KOPT-K1 (cell line): ENCODE data around the gene KSR2.

ENCODE experiments used
- H3K27ac ChIP-seq: fragments of 200-600 bp; sonication (generic); 2 replicates; pipeline ENCODE4 v1.5.1; 2016; ENCODE audit warnings: antibody characterized with exemption, mild to moderate bottlenecking, low read depth, low read length; ENCODE audit not compliant: poor library complexity, severe bottlenecking
- H3K36me3 ChIP-seq: fragments of 200-600 bp; sonication (generic); 2 replicates; pipeline ENCODE4 v1.5.1; 2017; ENCODE audit warnings: antibody characterized with exemption, mild to moderate bottlenecking, low read length, moderate library complexity; ENCODE audit not compliant: insufficient read depth
- H3K9me3 ChIP-seq: fragments of 200-600 bp; sonication (generic); 2 replicates; pipeline ENCODE4 v1.5.1; 2017; ENCODE audit warnings: antibody characterized with exemption, low read length, mild to moderate bottlenecking; ENCODE audit not compliant: insufficient read depth, poor library complexity, severe bottlenecking

Gene KSR2

DNA sequence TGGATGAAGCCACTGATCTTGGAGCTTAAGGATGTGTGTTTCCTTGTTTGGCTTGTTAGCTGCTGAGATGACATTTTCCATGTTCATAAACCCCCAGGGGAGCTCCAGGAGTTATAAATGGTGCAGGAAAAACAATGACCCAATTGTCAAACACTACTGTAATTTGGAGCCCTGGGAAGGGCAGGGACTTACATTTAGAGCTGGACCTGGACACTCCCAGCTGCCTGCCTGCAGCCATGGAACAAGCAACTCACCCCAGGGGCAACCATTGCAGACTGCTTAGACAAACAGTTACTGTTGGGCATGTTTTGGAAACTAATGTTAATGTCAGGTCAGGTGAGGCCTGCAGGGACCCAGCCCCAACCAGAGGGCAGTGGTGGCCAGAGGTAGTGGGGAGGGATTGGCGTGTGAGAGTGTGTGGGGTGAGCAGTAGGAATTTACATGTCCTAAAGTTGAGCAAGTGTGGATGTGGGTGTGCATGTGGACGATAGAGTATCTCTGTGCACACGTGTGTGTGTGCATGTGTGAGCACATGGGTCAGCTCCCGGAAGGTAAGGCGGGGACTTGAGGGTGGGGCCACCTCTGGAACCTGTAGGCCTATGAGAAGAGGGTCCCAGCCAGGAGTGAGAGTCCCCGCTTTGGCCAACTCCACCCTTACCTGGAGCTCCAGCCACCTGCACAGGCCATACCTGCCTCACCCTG, 521.0 kb downstream of the KSR2 start:
- Histone ChIP-seq H3K36me3 (no peaks in the 10 kb centered on the region), H3K9me3 (no peaks in the 10 kb centered on the region), H3K27ac (no peak overlapping the region)

DNA sequence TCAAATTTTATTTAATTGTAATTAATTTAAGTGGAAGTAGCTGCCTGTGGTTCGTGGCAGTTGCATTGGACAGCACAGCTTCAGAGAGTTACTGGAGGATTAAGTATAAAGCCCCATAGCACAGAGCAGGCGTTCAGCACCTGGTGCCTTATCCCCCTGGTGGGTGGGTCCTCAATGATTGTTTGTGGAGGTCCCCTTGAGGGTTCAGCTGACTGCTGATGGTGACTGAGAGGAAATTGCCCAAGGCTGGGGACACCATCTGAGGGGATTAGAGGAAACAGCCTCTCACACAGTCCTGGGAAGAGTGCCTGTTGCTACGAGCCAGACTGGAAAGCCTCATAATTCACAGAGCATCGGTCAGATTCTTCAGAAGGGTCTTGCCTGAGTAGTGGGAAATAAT, 524.0 kb downstream of the KSR2 start:
- H3K36me3 ChIP-seq, result no peaks in the 10 kb centered on the region
- H3K27ac ChIP-seq, result no peak overlapping the region
- H3K9me3 ChIP-seq, result no peaks in the 10 kb centered on the region

DNA sequence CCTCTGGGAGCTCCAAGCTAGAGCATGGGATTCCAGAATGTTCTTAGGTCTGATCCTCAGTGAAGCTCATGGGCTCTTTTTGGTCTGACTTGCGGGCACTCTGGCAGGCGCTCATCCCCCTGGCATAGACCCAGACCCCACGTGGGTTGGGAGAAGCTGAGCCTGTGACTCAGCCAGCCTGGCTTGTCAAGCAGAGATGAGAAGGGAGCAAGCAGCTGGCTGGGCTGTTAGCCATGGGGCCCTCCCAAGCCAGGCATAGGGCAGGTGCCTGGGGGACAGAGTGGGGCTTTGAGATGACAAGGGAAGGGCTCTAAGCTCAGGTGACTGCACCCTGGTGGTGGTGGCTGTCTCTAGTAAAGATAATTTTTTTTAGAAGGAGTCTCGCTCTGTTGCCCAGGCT, 527.0 kb downstream of the KSR2 start:
- no peaks in the 10 kb centered on the region for H3K36me3 ChIP-seq
- H3K9me3 ChIP-seq, result no peaks in the 10 kb centered on the region
- no peak overlapping the region for H3K27ac ChIP-seq

DNA sequence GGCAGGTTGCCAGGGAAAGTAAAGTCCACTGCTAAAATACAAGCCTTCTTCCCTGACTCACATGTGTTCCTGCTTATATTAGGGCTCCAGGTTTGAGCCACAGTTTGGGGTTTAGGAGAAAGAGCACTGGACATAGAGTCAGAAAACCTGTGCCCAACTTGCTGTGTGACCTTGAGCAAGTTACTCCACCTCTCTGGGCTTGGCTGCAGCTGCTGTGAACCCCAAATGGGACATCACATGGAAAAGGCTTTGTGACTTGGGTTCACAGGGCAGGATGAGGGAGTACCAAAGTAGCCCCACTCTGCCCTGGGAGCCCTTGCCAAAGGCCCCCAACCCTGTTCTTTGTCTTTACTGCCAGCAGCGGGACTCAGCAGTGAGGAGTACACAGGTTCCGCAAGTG, 528.4 kb downstream of the KSR2 start:
- no peaks in the 10 kb centered on the region for H3K36me3 ChIP-seq
- no peak overlapping the region for H3K27ac ChIP-seq
- H3K9me3 ChIP-seq, result no peaks in the 10 kb centered on the region

DNA sequence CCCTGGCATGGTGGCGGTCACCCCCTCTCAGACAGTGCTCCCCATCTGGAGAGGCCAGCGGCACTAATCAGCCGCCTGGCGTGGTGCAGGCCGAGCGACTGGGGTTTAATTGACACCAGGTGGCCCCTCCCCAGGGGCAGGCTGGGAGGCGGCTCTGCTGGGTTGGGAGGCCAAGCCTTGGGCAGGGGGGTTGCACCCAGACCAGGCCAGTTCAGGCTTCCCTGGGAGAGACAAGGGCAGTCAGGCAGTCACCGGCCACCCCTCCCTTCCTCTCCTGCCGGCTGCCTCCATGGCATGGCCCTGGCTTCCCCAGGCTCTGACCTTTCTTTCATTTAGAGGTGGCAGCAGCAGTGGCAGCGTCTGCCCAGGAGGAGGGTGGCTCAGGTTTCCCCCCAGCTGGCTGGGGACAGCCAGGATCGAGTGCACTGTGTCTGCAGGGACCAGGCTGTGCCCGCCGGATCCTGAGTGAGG, 529.2 kb downstream of the KSR2 start:
- no peaks in the 10 kb centered on the region for H3K36me3 ChIP-seq
- no peak overlapping the region for H3K27ac ChIP-seq
- no peaks in the 10 kb centered on the region for H3K9me3 ChIP-seq

DNA sequence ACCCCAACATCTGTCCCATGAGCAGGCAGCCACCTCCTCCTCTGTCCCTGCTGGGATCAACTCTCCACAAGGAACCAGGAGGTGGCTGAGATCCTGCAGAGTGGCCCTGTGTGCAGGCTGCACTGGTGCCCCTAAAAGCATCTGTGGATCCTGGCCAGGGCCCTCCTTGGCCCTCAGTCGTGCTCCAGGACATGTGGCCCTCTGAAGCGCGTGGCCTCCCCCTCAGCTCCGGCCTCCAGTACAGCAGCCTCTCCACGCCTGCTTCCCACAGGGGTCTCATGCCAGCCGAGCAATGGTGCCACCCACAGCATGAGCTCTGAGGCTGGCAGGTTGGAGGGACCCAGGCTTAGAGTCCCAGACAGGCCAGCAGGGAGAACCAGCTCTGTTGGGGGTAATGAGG, 530.0 kb downstream of the KSR2 start:
- H3K27ac ChIP-seq, result no peak overlapping the region
- no peaks in the 10 kb centered on the region for H3K36me3 ChIP-seq
- H3K9me3 ChIP-seq, result no peaks in the 10 kb centered on the region

DNA sequence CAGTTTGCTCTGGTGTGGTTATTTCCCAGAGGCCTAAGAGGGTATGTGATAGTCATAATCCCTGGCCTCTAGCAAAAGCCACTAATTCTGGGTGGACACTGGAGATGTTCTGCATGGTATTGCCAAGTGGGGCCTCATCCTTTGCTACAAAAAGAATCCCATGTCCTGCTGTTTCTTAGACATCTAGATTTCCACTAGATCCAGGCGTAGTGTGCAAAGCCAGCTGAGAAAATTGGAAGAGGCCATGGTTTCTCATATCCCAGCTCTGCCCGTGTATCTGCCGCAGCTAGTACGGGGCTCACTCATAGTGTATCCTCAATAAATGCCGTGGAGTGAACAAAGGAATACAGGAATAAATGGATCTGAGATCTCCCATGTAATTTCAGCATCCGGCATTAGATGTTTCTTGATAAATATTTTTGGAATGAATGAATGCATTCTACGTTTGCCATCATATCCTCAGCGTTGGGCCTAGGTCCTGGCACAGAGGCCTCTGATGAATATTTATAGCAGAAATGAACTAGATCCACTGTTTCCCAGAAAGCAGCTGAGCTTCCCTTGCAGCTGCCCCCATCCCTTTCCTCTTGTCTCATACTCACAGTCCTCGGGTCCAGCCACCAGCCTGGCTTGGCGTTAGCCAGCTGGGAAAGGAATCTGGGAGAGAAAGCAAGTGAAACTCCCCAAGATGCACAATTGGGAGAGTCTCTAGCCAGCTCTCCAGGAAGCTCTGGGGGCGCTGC, 531.1 kb downstream of the KSR2 start:
- Histone ChIP-seq H3K9me3 (no peaks in the 10 kb centered on the region), H3K36me3 (no peaks in the 10 kb centered on the region), H3K27ac (no peak overlapping the region)

DNA sequence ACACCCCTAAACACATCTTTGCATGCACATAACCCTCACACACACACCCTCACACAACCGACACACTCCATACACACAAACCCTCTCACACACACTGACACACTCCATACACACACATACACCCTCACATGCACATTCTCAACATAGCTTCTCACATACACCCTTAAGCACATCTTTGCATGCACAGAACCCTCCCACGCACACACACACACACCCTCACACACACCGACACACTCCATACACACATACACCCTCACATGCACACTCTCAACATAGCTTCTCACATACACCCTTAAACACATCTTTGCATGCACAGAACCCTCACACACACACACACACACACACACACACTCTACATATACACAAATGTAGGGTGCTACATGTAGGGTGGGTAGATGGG, 534.9 kb downstream of the KSR2 start:
- Histone ChIP-seq H3K27ac (no peak overlapping the region), H3K36me3 (no peaks in the 10 kb centered on the region), H3K9me3 (no peaks in the 10 kb centered on the region)

DNA sequence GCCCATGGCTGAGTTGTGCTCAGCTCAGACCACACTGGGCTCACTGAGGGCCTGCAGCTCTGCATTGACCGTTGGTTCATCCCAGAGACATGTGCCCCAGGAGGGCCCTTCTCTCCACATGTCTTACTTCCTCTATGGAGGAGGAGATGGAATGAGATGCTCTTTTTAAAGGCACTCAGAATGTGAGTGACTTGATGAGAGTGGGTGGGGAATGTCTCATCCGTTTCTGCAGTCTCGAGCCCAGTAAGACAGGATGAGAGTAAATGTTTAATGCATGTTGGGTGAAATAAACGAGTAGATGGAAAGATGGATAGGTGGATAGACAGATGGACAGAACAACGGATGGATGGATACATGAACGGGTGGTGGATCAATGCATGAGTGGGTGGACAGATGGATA, 538.5 kb downstream of the KSR2 start:
- Histone ChIP-seq H3K9me3 (no peaks in the 10 kb centered on the region), H3K36me3 (no peaks in the 10 kb centered on the region), H3K27ac (no peak overlapping the region)

DNA sequence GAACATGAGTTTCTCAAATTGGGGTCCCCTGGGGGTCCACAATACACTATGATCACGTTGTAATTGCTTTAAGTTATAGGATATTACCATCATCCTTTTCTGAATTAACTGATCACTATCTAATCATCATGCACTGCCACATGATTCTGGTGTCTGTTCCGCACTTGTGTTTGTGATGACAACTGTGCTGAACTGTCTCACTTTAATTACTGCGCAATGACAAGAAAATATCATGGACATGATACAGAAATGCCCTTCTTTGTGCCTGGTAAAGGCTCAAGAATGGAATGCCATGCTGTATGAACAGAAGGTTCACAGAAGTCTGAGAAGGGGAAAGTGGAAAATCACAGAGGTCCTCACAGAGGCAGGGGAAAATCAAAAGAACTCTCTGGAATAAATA, 541.6 kb downstream of the KSR2 start:
- Histone ChIP-seq H3K27ac (no peak overlapping the region), H3K36me3 (no peaks in the 10 kb centered on the region), H3K9me3 (no peaks in the 10 kb centered on the region)

DNA sequence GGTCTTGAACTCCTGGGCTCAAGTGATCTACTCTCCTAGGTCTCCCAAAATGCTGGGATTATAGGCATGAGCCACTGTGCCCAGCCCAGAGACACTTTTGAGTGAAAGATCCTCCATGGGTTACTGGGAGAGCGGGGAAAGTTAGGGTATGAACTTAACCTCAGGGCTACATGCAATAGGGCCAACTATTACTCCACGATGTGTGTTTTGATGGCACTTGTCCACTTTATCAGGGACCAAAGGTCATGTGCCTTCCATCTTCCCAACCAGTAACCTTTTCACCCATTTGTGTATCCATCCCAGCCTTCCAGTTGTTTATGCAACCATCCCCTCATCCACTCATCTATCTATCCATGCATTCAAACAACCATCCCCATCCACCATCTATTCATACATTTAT, 546.8 kb downstream of the KSR2 start:
- no peaks in the 10 kb centered on the region for H3K9me3 ChIP-seq
- H3K27ac ChIP-seq, result no peak overlapping the region
- no peaks in the 10 kb centered on the region for H3K36me3 ChIP-seq

DNA sequence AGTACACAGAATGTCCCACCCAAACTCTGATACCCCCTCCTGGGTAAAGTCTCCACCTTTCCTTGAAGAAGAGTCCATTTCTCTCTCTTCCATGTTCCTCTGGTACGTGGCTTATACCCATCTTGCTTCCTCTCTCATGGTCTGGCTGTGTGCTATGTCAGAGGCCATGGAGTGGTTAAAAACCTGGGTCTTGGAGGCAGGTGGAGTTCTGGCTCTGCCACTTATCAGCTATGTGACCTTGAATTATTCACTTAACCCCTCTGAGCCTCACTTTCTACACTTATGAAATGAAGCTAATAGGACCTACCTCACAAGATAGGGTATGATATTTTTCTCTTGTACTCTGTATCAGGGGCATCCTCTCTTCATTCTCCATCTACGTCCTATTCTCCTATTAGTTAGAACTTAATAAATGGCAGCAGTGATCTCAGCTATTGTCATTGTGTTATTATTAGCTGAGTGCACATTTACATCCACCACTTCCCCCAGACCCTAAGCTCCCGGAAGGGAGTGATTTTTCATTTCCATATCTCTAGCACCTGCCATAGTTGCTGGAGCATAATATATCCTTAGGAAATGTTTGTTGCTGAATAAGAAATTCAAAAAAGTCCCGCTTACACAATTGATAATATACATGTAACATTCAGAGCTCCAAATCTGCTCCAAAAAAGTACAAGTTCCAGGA, 547.6 kb downstream of the KSR2 start:
- no peak overlapping the region for H3K27ac ChIP-seq
- no peaks in the 10 kb centered on the region for H3K36me3 ChIP-seq
- no peaks in the 10 kb centered on the region for H3K9me3 ChIP-seq

DNA sequence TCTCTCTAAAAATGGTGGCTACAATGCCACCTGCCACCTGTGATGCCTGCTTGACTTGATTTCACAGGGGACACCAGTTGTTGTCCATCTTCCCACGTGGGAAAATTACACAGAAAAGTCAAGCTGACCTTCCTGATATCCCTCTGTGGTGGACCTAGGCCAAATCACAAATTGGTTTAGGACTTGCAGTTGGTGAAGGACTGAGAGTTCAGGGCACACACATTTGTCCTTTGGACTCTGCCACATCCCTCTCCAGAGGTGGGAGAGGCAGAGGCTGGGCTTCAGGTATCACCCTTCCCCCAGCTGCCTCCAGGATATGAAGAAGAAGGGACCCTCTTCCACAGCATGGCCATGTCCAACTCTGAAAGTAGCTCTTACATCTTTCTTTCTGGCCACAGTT, 551.8 kb downstream of the KSR2 start:
- Histone ChIP-seq H3K36me3 (no peaks in the 10 kb centered on the region), H3K9me3 (no peaks in the 10 kb centered on the region), H3K27ac (no peak overlapping the region)

DNA sequence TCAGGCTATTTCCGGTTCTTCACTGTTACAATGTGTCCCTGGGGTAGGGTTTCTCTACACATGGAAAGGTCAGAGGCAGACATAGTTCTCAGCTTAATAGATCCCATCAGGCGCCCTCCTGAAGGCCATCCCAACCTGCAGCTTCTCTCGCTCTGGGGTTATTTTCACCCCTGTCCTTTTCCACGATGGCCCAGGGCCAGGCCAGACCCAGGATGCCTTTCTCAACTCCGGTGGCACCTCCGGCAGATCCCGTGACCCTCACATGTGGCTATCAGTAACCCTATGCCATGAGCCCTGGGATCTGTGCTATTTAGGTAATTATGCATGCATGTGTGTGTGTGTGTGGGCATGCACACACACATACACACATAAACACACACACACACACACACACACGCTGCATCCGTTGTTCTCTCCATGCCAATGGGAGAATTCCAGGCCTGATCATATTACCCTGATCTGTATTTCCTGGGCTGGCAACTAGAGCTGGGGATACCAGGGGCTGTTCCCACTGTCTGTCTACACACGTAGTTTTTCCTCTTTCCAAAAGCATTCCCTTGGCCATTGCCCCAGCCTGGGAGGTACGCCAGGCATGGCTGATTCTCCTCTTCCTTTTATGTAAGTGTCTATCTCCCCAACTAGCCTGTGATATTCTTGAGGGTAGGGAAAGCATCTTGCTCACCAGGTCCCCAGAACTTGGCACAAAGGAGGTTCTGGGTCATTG, 556.2 kb downstream of the KSR2 start:
- H3K36me3 ChIP-seq, result no peaks in the 10 kb centered on the region
- H3K9me3 ChIP-seq, result no peaks in the 10 kb centered on the region
- no peak overlapping the region for H3K27ac ChIP-seq

DNA sequence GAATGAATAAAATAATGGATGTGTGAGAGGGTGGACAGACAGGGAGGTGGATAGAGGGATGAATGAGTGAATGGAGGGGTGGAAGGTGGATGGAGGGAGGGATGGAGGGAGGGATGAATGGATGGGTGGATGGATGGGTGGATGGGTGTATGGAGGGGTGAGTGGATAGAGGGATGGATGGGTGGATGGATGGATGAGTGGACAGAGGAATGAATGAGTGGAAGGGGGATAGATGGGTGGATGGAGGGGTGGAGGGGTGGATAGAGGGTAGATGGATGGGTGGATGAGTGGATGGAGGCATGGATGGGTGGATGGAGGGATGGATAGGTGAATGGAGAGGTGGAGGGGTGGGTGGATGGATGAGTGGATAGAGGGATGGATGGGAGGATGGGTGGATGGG, 559.5 kb downstream of the KSR2 start:
- Histone ChIP-seq H3K36me3 (no peaks in the 10 kb centered on the region), H3K9me3 (no peaks in the 10 kb centered on the region), H3K27ac (no peak overlapping the region)
